ENCODE results near the gene MRPL20. TPM values are rescaled to one million over a fixed set of nuclear protein-coding genes. Genes with fewer than 3 reads are reported as not detected.

The MRPL20 gene
- polyA plus RNA-seq, 3 donors = 84.3 to 186 (median 156) TPM

DNA sequence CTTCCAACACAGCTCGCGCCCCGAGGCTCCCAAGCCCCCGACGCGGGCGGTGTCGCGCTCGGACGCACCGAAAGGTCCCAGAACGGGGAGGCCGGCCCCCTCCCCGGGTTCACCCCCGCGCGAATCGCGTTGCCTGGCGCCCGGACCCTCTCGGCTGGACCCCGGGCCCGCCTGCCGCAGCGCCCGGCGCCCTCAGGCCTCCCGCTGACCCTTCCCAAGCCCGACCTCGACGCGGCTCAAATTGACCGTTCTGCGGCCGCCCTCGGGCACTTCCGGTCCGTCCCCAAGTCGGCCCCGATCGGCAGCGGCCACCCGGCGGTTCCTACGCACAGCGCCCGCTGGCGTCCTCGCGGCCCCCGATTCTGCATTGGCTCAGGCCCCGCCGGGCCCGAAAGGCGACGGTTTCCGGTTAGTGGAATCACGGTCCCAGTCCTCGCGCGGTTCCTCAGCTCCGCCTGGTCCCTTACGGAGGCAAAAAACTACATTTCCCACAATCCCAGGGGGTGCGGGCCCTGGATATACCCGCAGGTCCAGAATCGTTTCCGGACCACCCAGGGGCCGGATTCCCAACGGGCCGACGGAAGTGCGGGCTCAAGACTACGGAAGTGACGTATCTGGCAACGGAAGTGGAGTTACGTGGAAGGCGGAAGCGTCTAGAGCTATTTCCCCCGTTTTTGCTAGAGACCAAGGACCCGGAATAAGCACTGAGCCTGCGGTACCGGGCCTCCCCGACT is 32.0 kb downstream of the MRPL20 start, which contains the start of gene AURKAIP1:
Gene AURKAIP1, minus strand, starts transcription at position 279 of the 734 bp plus-strand sequence. CDS start 451 bp downstream, outside the sequence.
- peaks cover 39% of the 10 kb centered on the region for H3K4me1 Mint-ChIP-seq
- H3K9me3 Mint-ChIP-seq = peaks cover 0 to 2% (median 0%) of the 10 kb centered on the region in 7 donors
- Histone ChIP-seq H3K4me3 (replicated peaks in 1 of 3; ENCODE audit: low read depth in 2 of 3, low read length in 3 of 3) (peak within 1 kb of the TSS; percentile 82 to 92 (median 83)), H3K79me2 (ENCODE audit: insufficient read depth, low read length) (peaks cover 20% of the 10 kb centered on the region), H3K27ac (ENCODE audit: low read depth in 1 of 2, low read length in 2 of 2) (peak within 1 kb of the TSS; percentile 88 to 94), H3K4me1 (ENCODE audit: control insufficient read depth in 1 of 2, insufficient read depth in 2 of 2, low read length in 2 of 2) (peaks cover 37 to 49% of the 10 kb centered on the region in 2 donors), H3K4me2 (replicated peaks; ENCODE audit: extremely low read depth, low read length, poor library complexity, severe bottlenecking) (peak within 1 kb of the TSS; percentile 72), H3K27me3 (ENCODE audit: control insufficient read depth in 2 of 2, insufficient read depth in 2 of 2, low read length in 2 of 2) (no peaks in the 10 kb centered on the region), H3K36me3 (replicated peaks in 1 of 2; ENCODE audit: control insufficient read depth in 1 of 2, insufficient read depth in 2 of 2, low read length in 2 of 2) (peaks cover 0 to 9% of the 10 kb centered on the region in 2 donors), H4K20me1 (ENCODE audit: insufficient read depth, low read length) (peaks cover 19% of the 10 kb centered on the region), H3K9ac (ENCODE audit: insufficient read depth, low read length, poor library complexity, severe bottlenecking) (peak within 1 kb of the TSS; percentile 96), H2AFZ (ENCODE audit: insufficient read depth, low read depth, low read length, poor library complexity, severe bottlenecking) (peak within 1 kb of the TSS; percentile 87), H3K9me3 (replicated peaks in 1 of 2; ENCODE audit: control insufficient read depth in 1 of 2, insufficient read depth in 1 of 2, low read length in 2 of 2) (no peaks in the 10 kb centered on the region)
- under 1% methylated on average over 85 of the region's 85 CpGs for WGBS (ENCODE audit: insufficient coverage)
- DNase-seq = peak; percentile 100
- peaks cover 8 to 12% of the 10 kb centered on the region in 2 donors for H3K36me3 Mint-ChIP-seq
- TF ChIP-seq, protein P1, sequence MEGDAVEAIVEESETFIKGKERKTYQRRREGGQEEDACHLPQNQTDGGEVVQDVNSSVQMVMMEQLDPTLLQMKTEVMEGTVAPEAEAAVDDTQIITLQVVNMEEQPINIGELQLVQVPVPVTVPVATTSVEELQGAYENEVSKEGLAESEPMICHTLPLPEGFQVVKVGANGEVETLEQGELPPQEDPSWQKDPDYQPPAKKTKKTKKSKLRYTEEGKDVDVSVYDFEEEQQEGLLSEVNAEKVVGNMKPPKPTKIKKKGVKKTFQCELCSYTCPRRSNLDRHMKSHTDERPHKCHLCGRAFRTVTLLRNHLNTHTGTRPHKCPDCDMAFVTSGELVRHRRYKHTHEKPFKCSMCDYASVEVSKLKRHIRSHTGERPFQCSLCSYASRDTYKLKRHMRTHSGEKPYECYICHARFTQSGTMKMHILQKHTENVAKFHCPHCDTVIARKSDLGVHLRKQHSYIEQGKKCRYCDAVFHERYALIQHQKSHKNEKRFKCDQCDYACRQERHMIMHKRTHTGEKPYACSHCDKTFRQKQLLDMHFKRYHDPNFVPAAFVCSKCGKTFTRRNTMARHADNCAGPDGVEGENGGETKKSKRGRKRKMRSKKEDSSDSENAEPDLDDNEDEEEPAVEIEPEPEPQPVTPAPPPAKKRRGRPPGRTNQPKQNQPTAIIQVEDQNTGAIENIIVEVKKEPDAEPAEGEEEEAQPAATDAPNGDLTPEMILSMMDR (IDR thresholded peaks at IDR 0.05) = peak; percentile 24
- intact Hi-C loops (cut with micrococcal nuclease) = loop anchor here in 1 of 2 donors (5.0 to 10.0 kb wide), 3 partner anchors 68 to 360 kb away; partner anchors contain the start of genes ACAP3, C1orf159, ISG15 and PUSL1
- peaks cover 3 to 4% (median 3%) of the 10 kb centered on the region in 3 donors for H3K27me3 Mint-ChIP-seq (ENCODE audit: low read depth in 3 of 3)
- H3K4me3 Mint-ChIP-seq = peak within 1 kb of the TSS; percentile 81 to 90
- peak within 1 kb of the TSS; percentile 95 to 99 (median 97) for H3K27ac Mint-ChIP-seq

DNA sequence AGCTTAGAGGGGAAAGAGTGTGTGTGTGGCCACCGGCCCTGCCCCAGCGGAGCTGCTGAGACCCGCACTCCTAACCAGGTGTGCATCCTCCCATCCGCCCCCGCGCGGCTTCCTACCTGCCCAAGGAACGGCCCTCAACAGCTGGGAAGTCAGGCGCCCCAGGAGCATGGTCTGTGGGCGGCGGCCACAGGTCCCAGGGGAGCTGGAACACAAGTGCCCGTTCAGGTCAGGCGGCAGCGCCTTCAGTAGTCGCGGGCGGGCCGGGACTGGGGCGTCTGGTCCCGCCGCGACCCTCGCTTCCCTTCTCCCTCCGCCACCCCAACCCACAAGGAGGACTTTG is 32.5 kb downstream of the MRPL20 start:
- peaks cover 37 to 49% of the 10 kb centered on the region in 2 donors for H3K4me1 ChIP-seq (ENCODE audit: control insufficient read depth in 1 of 2, insufficient read depth in 2 of 2, low read length in 2 of 2)
- intact Hi-C loops (cut with micrococcal nuclease) = loop anchor here in 1 of 2 donors (10.0 kb wide), 2 partner anchors 260 to 360 kb away; partner anchors contain the start of genes C1orf159 and ISG15
- H3K4me3 ChIP-seq (replicated peaks in 1 of 3; ENCODE audit: low read depth in 2 of 3, low read length in 3 of 3) = peak overlapping the region; percentile 82 to 92 (median 83)
- no peaks in the 10 kb centered on the region for H3K27me3 ChIP-seq (ENCODE audit: control insufficient read depth in 2 of 2, insufficient read depth in 2 of 2, low read length in 2 of 2)
- H3K79me2 ChIP-seq (ENCODE audit: insufficient read depth, low read length) = peaks cover 20% of the 10 kb centered on the region
- Mint-ChIP-seq H3K36me3 (peaks cover 8 to 12% of the 10 kb centered on the region in 2 donors), H3K9me3 (peaks cover 0 to 2% (median 0%) of the 10 kb centered on the region in 7 donors), H3K27ac (peak overlapping the region; percentile 82 to 99 (median 96)), H3K27me3 (ENCODE audit: low read depth in 3 of 3) (peaks cover 4% of the 10 kb centered on the region in 3 donors), H3K4me1 (peaks cover 40% of the 10 kb centered on the region), H3K4me3 (peak overlapping the region; percentile 81 to 86)
- TF ChIP-seq, protein P1 (IDR thresholded peaks at IDR 0.05) = no peak
- peak overlapping the region; percentile 72 for H3K4me2 ChIP-seq (replicated peaks; ENCODE audit: extremely low read depth, low read length, poor library complexity, severe bottlenecking)
- peak overlapping the region; percentile 87 for H2AFZ ChIP-seq (ENCODE audit: insufficient read depth, low read depth, low read length, poor library complexity, severe bottlenecking)
- no peak for DNase-seq
- peak overlapping the region; percentile 96 for H3K9ac ChIP-seq (ENCODE audit: insufficient read depth, low read length, poor library complexity, severe bottlenecking)
- 0% methylated on average over 12 of the region's 24 CpGs for WGBS (ENCODE audit: insufficient coverage)
- H3K9me3 ChIP-seq (replicated peaks in 1 of 2; ENCODE audit: control insufficient read depth in 1 of 2, insufficient read depth in 1 of 2, low read length in 2 of 2) = no peaks in the 10 kb centered on the region
- H3K27ac ChIP-seq (ENCODE audit: low read depth in 1 of 2, low read length in 2 of 2) = peak overlapping the region; percentile 88 to 94
- H3K36me3 ChIP-seq (replicated peaks in 1 of 2; ENCODE audit: control insufficient read depth in 1 of 2, insufficient read depth in 2 of 2, low read length in 2 of 2) = peaks cover 0 to 9% of the 10 kb centered on the region in 2 donors
- peaks cover 19% of the 10 kb centered on the region for H4K20me1 ChIP-seq (ENCODE audit: insufficient read depth, low read length)

Data from CD14-positive monocyte (primary cell).